ENCODE measurements around the gene USP32. TPM values are rescaled to one million over a fixed set of nuclear protein-coding genes. Genes with fewer than 3 reads are reported as not detected.

USP32 gene
- total RNA-seq, 2 donors from 2014 or later: 54.1 to 74.3 TPM

GRCh38 chr17:60156746-60157145 is 235.2 kb downstream of the USP32 start:
- H3K36me3 ChIP-seq (ENCODE audit: control insufficient read depth, insufficient read depth, low read length): no peaks in the 10 kb centered on the region
- Mint-ChIP-seq H3K27me3 (ENCODE audit: insufficient read depth) (peaks cover 50% of the 10 kb centered on the region), H3K4me3 (no peak overlapping the region), H3K4me1 (peaks cover 21% of the 10 kb centered on the region), H3K27ac (no peak overlapping the region), H3K36me3 (ENCODE audit: low read depth) (no peaks in the 10 kb centered on the region), H3K9me3 (no peaks in the 10 kb centered on the region)
- peaks cover 17% of the 10 kb centered on the region for H3K27me3 ChIP-seq (ENCODE audit: control insufficient read depth, insufficient read depth, low read length, poor library complexity, severe bottlenecking)
- DNase-seq: peak; percentile 39
- no peak overlapping the region for H3K9ac ChIP-seq (ENCODE audit: extremely low read depth, low read length, poor library complexity, severe bottlenecking)
- H3K4me1 ChIP-seq (ENCODE audit: control insufficient read depth, insufficient read depth, low read length): peaks cover 4% of the 10 kb centered on the region
- no peak overlapping the region for H3K27ac ChIP-seq (ENCODE audit: low read depth, low read length)
- 94 to 95% methylated on average over 5 to 8 of the region's 8 CpGs for WGBS, 2 experiments (ENCODE audit: insufficient coverage in 1 of 2, insufficient read length in 1 of 2)
- no peak overlapping the region for H3K4me3 ChIP-seq (ENCODE audit: low read length)
- no peak for TF ChIP-seq CTCF (conservative IDR thresholded peaks at IDR 0.05)
- H3K9me3 ChIP-seq (ENCODE audit: control insufficient read depth, low read length): no peaks in the 10 kb centered on the region

- Mint-ChIP-seq H3K4me1 (peaks cover 25% of the 10 kb centered on the region), H3K27ac (no peak overlapping the region), H3K9me3 (no peaks in the 10 kb centered on the region), H3K4me3 (no peak overlapping the region), H3K36me3 (ENCODE audit: low read depth) (no peaks in the 10 kb centered on the region), H3K27me3 (ENCODE audit: insufficient read depth) (peaks cover 60% of the 10 kb centered on the region)
- no peak for TF ChIP-seq CTCF (conservative IDR thresholded peaks at IDR 0.05)
- no peak overlapping the region for H3K9ac ChIP-seq (ENCODE audit: extremely low read depth, low read length, poor library complexity, severe bottlenecking)
- H3K36me3 ChIP-seq (ENCODE audit: control insufficient read depth, insufficient read depth, low read length): no peaks in the 10 kb centered on the region
- DNase-seq: peak; percentile 44
- peaks cover 26% of the 10 kb centered on the region for H3K27me3 ChIP-seq (ENCODE audit: control insufficient read depth, insufficient read depth, low read length, poor library complexity, severe bottlenecking)
- 62 to 81% methylated on average over 5 to 9 of the region's 9 CpGs for WGBS, 2 experiments (ENCODE audit: insufficient coverage in 1 of 2, insufficient read length in 1 of 2)
- H3K9me3 ChIP-seq (ENCODE audit: control insufficient read depth, low read length): no peaks in the 10 kb centered on the region
- peaks cover 4% of the 10 kb centered on the region for H3K4me1 ChIP-seq (ENCODE audit: control insufficient read depth, insufficient read depth, low read length)
- no peak overlapping the region for H3K4me3 ChIP-seq (ENCODE audit: low read length)
- no peak overlapping the region for H3K27ac ChIP-seq (ENCODE audit: low read depth, low read length)
Observed at GRCh38 chr17:60155815-60156214, 236.1 kb downstream of the USP32 start.

- Mint-ChIP-seq H3K4me1 (peaks cover 23% of the 10 kb centered on the region), H3K4me3 (no peak overlapping the region), H3K27me3 (ENCODE audit: insufficient read depth) (peaks cover 64% of the 10 kb centered on the region), H3K9me3 (peaks cover 1% of the 10 kb centered on the region), H3K27ac (no peak overlapping the region), H3K36me3 (ENCODE audit: low read depth) (no peaks in the 10 kb centered on the region)
- H3K4me3 ChIP-seq (ENCODE audit: low read length): no peak overlapping the region
- no peak overlapping the region for H3K27ac ChIP-seq (ENCODE audit: low read depth, low read length)
- H3K9ac ChIP-seq (ENCODE audit: extremely low read depth, low read length, poor library complexity, severe bottlenecking): no peak overlapping the region
- no peak for TF ChIP-seq CTCF (conservative IDR thresholded peaks at IDR 0.05)
- WGBS, 2 experiments (ENCODE audit: insufficient coverage in 1 of 2, insufficient read length in 1 of 2): 85% methylated on average over 2 of the region's 3 CpGs
- peaks cover 30% of the 10 kb centered on the region for H3K27me3 ChIP-seq (ENCODE audit: control insufficient read depth, insufficient read depth, low read length, poor library complexity, severe bottlenecking)
- peaks cover 4% of the 10 kb centered on the region for H3K4me1 ChIP-seq (ENCODE audit: control insufficient read depth, insufficient read depth, low read length)
- no peaks in the 10 kb centered on the region for H3K36me3 ChIP-seq (ENCODE audit: control insufficient read depth, insufficient read depth, low read length)
- no peak for DNase-seq
- H3K9me3 ChIP-seq (ENCODE audit: control insufficient read depth, low read length): no peaks in the 10 kb centered on the region
Observed at GRCh38 chr17:60155427-60155814, 236.5 kb downstream of the USP32 start.

Data from endodermal cell (in vitro differentiated cells).